ENCODE measurements around the gene PTK7.

PTK7 gene

GRCh38 chr6:43184268-43184985 is 108.3 kb downstream of the PTK7 start:
- Histone ChIP-seq H3K9ac (ENCODE audit: low read length) (peak overlapping the region; percentile 20), H3K4me2 (ENCODE audit: low read length, poor library complexity, severe bottlenecking) (no peak overlapping the region), H3K79me1 (replicated peaks; ENCODE audit: low read length, poor library complexity, severe bottlenecking) (peaks cover 43% of the 10 kb centered on the region), H3K9me3 (ENCODE audit: control insufficient read depth, low read length) (no peaks in the 10 kb centered on the region), H3K4ac (ENCODE audit: low read depth in 1 of 2, low read length in 2 of 2) (no peak overlapping the region), H3K4me3 (ENCODE audit: insufficient read depth in 1 of 2, low read depth in 1 of 2, low read length in 2 of 2) (no peak overlapping the region), H2AK5ac (ENCODE audit: low read length, severe bottlenecking) (no peak overlapping the region), H2BK12ac (ENCODE audit: low read length in 2 of 2) (no peak overlapping the region), H3K14ac (ENCODE audit: low read length in 2 of 2) (no peak overlapping the region), H3K27me3 (ENCODE audit: control insufficient read depth in 1 of 2, insufficient read depth in 1 of 2, low read length in 2 of 2) (no peaks in the 10 kb centered on the region), H4K8ac (ENCODE audit: low read length) (no peak overlapping the region), H2BK15ac (ENCODE audit: low read depth, poor library complexity, severe bottlenecking) (no peak overlapping the region), H3K23ac (ENCODE audit: low read length in 2 of 2) (no peak overlapping the region), H4K91ac (ENCODE audit: low read length) (no peak overlapping the region), H2BK120ac (ENCODE audit: low read depth, low read length) (no peak overlapping the region), H2AFZ (ENCODE audit: low read depth, low read length) (no peak overlapping the region), H3K27ac (ENCODE audit: low read length, poor library complexity, severe bottlenecking) (no peak overlapping the region), H2BK5ac (ENCODE audit: low read depth, low read length, poor library complexity, severe bottlenecking) (no peak overlapping the region), H3K4me1 (ENCODE audit: control insufficient read depth, insufficient read depth, low read depth, low read length) (peaks cover 14% of the 10 kb centered on the region), H3K18ac (ENCODE audit: low read depth in 1 of 2, low read length in 2 of 2) (no peak overlapping the region), H3K36me3 (ENCODE audit: control insufficient read depth in 1 of 2, insufficient read depth in 2 of 2, low read depth in 1 of 2, low read length in 2 of 2) (peaks cover 51 to 55% of the 10 kb centered on the region in 2 experiments)
- no peak for DNase-seq
- 95% methylated on average over 21 of the region's 21 CpGs for WGBS

- Histone ChIP-seq H3K4me3 (ENCODE audit: insufficient read depth in 1 of 2, low read depth in 1 of 2, low read length in 2 of 2) (no peak overlapping the region), H3K23ac (ENCODE audit: low read length in 2 of 2) (no peak overlapping the region), H4K8ac (ENCODE audit: low read length) (no peak overlapping the region), H3K4ac (ENCODE audit: low read depth in 1 of 2, low read length in 2 of 2) (no peak overlapping the region), H3K18ac (ENCODE audit: low read depth in 1 of 2, low read length in 2 of 2) (no peak overlapping the region), H2BK15ac (ENCODE audit: low read depth, poor library complexity, severe bottlenecking) (no peak overlapping the region), H2BK5ac (ENCODE audit: low read depth, low read length, poor library complexity, severe bottlenecking) (no peak overlapping the region), H3K9me3 (ENCODE audit: control insufficient read depth, low read length) (no peaks in the 10 kb centered on the region), H3K27me3 (ENCODE audit: control insufficient read depth in 1 of 2, insufficient read depth in 1 of 2, low read length in 2 of 2) (no peaks in the 10 kb centered on the region), H2AK5ac (ENCODE audit: low read length, severe bottlenecking) (no peak overlapping the region), H3K79me1 (replicated peaks; ENCODE audit: low read length, poor library complexity, severe bottlenecking) (peaks cover 38% of the 10 kb centered on the region), H3K9ac (ENCODE audit: low read length) (peak overlapping the region; percentile 20), H2AFZ (ENCODE audit: low read depth, low read length) (no peak overlapping the region), H4K91ac (ENCODE audit: low read length) (no peak overlapping the region), H3K27ac (ENCODE audit: low read length, poor library complexity, severe bottlenecking) (no peak overlapping the region), H3K4me1 (ENCODE audit: control insufficient read depth, insufficient read depth, low read depth, low read length) (peaks cover 13% of the 10 kb centered on the region), H2BK12ac (ENCODE audit: low read length in 2 of 2) (no peak overlapping the region), H3K36me3 (ENCODE audit: control insufficient read depth in 1 of 2, insufficient read depth in 2 of 2, low read depth in 1 of 2, low read length in 2 of 2) (peaks cover 46 to 50% of the 10 kb centered on the region in 2 experiments), H3K4me2 (ENCODE audit: low read length, poor library complexity, severe bottlenecking) (no peak overlapping the region), H2BK120ac (ENCODE audit: low read depth, low read length) (no peak overlapping the region), H3K14ac (ENCODE audit: low read length in 2 of 2) (no peak overlapping the region)
- WGBS: 93% methylated on average over 5 of the region's 5 CpGs
- no peak for DNase-seq
Observed at GRCh38 chr6:43185391-43185985, 109.4 kb downstream of the PTK7 start.

- H2AK5ac ChIP-seq (ENCODE audit: low read length, severe bottlenecking): no peak overlapping the region
- peaks cover 40 to 53% of the 10 kb centered on the region in 2 experiments for H3K36me3 ChIP-seq (ENCODE audit: control insufficient read depth in 1 of 2, insufficient read depth in 2 of 2, low read depth in 1 of 2, low read length in 2 of 2)
- no peak for DNase-seq
- H2BK12ac ChIP-seq (ENCODE audit: low read length in 2 of 2): no peak overlapping the region
- H4K8ac ChIP-seq (ENCODE audit: low read length): no peak overlapping the region
- H3K23ac ChIP-seq (ENCODE audit: low read length in 2 of 2): no peak overlapping the region
- no peak overlapping the region for H3K4ac ChIP-seq (ENCODE audit: low read depth in 1 of 2, low read length in 2 of 2)
- H3K4me2 ChIP-seq (ENCODE audit: low read length, poor library complexity, severe bottlenecking): no peak overlapping the region
- no peaks in the 10 kb centered on the region for H3K9me3 ChIP-seq (ENCODE audit: control insufficient read depth, low read length)
- no peak overlapping the region for H2BK15ac ChIP-seq (ENCODE audit: low read depth, poor library complexity, severe bottlenecking)
- H3K27ac ChIP-seq (ENCODE audit: low read length, poor library complexity, severe bottlenecking): no peak overlapping the region
- no peak overlapping the region for H2BK120ac ChIP-seq (ENCODE audit: low read depth, low read length)
- H2BK5ac ChIP-seq (ENCODE audit: low read depth, low read length, poor library complexity, severe bottlenecking): no peak overlapping the region
- H4K91ac ChIP-seq (ENCODE audit: low read length): no peak overlapping the region
- H3K18ac ChIP-seq (ENCODE audit: low read depth in 1 of 2, low read length in 2 of 2): no peak overlapping the region
- H3K9ac ChIP-seq (ENCODE audit: low read length): no peak overlapping the region
- no peaks in the 10 kb centered on the region for H3K27me3 ChIP-seq (ENCODE audit: control insufficient read depth in 1 of 2, insufficient read depth in 1 of 2, low read length in 2 of 2)
- WGBS: over 99% methylated on average over 14 of the region's 14 CpGs
- H3K4me3 ChIP-seq (ENCODE audit: insufficient read depth in 1 of 2, low read depth in 1 of 2, low read length in 2 of 2): no peak overlapping the region
- H3K14ac ChIP-seq (ENCODE audit: low read length in 2 of 2): no peak overlapping the region
- H3K4me1 ChIP-seq (ENCODE audit: control insufficient read depth, insufficient read depth, low read depth, low read length): peaks cover 13% of the 10 kb centered on the region
- peaks cover 40% of the 10 kb centered on the region for H3K79me1 ChIP-seq (replicated peaks; ENCODE audit: low read length, poor library complexity, severe bottlenecking)
- no peak overlapping the region for H2AFZ ChIP-seq (ENCODE audit: low read depth, low read length)
Observed at GRCh38 chr6:43186019-43186418, 109.9 kb downstream of the PTK7 start.

- no peak overlapping the region for H3K4me3 ChIP-seq (ENCODE audit: insufficient read depth in 1 of 2, low read depth in 1 of 2, low read length in 2 of 2)
- no peak for DNase-seq
- no peak overlapping the region for H2AFZ ChIP-seq (ENCODE audit: low read depth, low read length)
- H3K14ac ChIP-seq (ENCODE audit: low read length in 2 of 2): no peak overlapping the region
- no peaks in the 10 kb centered on the region for H3K27me3 ChIP-seq (ENCODE audit: control insufficient read depth in 1 of 2, insufficient read depth in 1 of 2, low read length in 2 of 2)
- H3K23ac ChIP-seq (ENCODE audit: low read length in 2 of 2): no peak overlapping the region
- H2BK12ac ChIP-seq (ENCODE audit: low read length in 2 of 2): no peak overlapping the region
- no peak overlapping the region for H3K9ac ChIP-seq (ENCODE audit: low read length)
- peaks cover 12% of the 10 kb centered on the region for H3K4me1 ChIP-seq (ENCODE audit: control insufficient read depth, insufficient read depth, low read depth, low read length)
- no peak overlapping the region for H4K91ac ChIP-seq (ENCODE audit: low read length)
- peaks cover 39 to 53% of the 10 kb centered on the region in 2 experiments for H3K36me3 ChIP-seq (ENCODE audit: control insufficient read depth in 1 of 2, insufficient read depth in 2 of 2, low read depth in 1 of 2, low read length in 2 of 2)
- no peak overlapping the region for H2BK120ac ChIP-seq (ENCODE audit: low read depth, low read length)
- no peak overlapping the region for H2BK15ac ChIP-seq (ENCODE audit: low read depth, poor library complexity, severe bottlenecking)
- H2BK5ac ChIP-seq (ENCODE audit: low read depth, low read length, poor library complexity, severe bottlenecking): no peak overlapping the region
- H3K18ac ChIP-seq (ENCODE audit: low read depth in 1 of 2, low read length in 2 of 2): no peak overlapping the region
- no peak overlapping the region for H3K4ac ChIP-seq (ENCODE audit: low read depth in 1 of 2, low read length in 2 of 2)
- peaks cover 40% of the 10 kb centered on the region for H3K79me1 ChIP-seq (replicated peaks; ENCODE audit: low read length, poor library complexity, severe bottlenecking)
- no peak overlapping the region for H3K4me2 ChIP-seq (ENCODE audit: low read length, poor library complexity, severe bottlenecking)
- no peaks in the 10 kb centered on the region for H3K9me3 ChIP-seq (ENCODE audit: control insufficient read depth, low read length)
- no peak overlapping the region for H3K27ac ChIP-seq (ENCODE audit: low read length, poor library complexity, severe bottlenecking)
- WGBS: 98% methylated on average over 4 of the region's 4 CpGs
- H4K8ac ChIP-seq (ENCODE audit: low read length): no peak overlapping the region
- H2AK5ac ChIP-seq (ENCODE audit: low read length, severe bottlenecking): no peak overlapping the region
Observed at GRCh38 chr6:43186706-43187105, 110.6 kb downstream of the PTK7 start.

Data from mesenchymal stem cell (in vitro differentiated cells and primary cell).